CD4-positive, alpha-beta T cell treated with Interleukin-15 for 4 hours (primary cell): Measurements from ENCODE around the gene TBCB.
"Not testable (repeated sequence)": the region's sequence is repeated elsewhere in the genome, so short reads cannot be mapped to it uniquely, and the experiment has no call there.

Source experiments
- DNase-seq: peaks from one replicate; pipeline ENCODE4 v3.0.0-alpha.2; 2020; ENCODE audit warnings: low spot score

TBCB gene

GRCh38 chr19:36173846-36174245 lies 58.6 kb downstream of the TBCB start:
- not testable (repeated sequence) for DNase-seq
